NCI-H1092 treated with DMSO at 0.1 percent for 48 hours (cell line): Measurements from ENCODE around the gene SSTR3.
"Not testable (repeated sequence)": the region's sequence is repeated elsewhere in the genome, so short reads cannot be mapped to it uniquely, and the experiment has no call there.

ENCODE experiments used
- DNase-seq: peaks from one replicate; lab custom pipeline; 2025; lab: John Stamatoyannopoulos, UW

The SSTR3 gene

DNA sequence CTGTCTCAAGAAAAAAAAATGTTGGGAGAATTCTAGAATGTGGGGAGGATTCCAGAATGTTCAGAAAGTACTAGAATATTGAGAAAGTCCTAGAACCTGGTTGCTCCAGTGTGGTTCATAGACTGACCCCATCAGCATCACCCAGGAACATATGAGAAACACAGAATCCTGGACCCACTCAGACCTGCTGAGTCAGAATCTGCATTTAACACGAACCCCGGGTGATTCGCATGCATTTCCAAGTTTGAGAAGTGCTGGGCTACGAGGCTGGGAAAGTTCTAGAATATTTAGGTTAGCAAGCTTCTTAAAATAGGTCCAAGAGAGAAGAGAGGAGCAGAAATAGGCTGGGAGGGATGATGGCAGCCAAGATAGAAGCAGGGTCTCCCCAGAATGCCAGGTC lies 30.6 kb downstream of the SSTR3 start:
- no peak for DNase-seq

DNA sequence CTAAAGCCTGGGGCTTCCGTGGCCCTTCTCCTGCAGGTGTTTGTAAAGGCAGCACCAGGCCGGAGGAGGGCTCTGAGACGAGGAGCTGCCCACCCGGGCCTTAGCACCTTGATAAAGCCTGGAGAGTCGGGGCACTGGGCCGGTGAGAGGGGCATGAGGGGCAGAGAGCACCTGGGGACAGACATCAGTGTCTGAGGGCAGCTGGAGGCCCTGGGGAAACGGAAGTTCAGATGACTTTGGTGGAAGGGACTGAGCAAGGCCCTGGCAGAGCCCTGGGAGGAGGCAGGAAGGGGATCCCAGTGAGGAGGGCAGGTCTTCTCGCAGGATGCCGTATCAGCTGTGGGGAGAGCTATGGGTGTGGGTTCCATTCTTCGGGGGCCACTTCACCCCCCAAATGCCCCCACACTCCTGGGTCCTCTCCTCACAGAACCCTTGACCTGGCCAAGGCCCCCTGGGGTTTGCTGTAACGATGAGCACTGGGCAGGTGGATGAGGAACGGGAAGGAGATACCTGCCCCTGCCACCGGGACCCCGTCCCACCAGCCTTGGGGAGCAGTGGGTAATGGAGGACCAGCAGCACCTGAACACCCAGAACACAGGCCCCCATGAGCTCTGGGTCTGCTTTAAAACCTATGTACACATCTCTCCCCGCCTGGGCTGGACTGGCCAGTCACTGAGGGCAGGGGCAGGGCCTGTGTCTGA lies 31.6 kb downstream of the SSTR3 start:
- no peak for DNase-seq

DNA sequence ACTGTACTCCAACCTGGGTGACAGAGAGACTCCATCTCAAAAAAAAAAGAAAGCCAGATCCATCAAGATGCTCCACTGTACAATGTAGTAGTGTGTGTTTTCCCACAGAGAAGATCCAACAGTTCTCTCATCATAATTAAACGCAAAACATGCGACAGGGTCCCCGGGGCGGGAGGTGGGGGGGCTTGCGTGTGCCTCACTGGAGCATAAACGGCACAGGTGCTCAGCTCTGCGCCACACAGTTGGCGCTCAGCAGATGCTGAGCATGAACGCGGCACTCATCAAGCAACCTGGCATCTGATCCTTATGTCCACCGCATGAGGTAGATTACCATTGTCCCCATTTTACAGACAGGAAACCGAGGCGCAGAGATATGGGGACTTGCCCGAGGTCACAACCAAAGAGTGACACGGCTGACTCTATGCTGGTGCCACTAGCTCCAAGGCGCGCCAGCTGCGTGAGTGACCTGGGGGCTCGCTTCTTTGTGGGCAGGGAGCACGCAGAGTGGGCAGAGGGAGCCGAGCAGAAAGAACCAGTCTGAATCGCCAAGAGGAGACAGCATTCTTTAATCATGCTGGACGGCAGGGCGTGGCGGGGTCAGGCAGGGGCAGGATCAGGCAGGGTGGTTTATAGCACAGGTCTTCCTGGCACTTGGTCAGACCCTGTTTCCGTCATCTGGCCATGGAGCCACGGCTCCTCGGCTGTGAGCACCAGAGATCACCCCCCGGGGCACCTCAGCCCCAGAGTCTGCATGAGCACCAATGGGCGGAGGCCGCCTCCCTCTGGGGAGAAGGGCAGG lies 32.5 kb downstream of the SSTR3 start:
- no peak for DNase-seq

DNA sequence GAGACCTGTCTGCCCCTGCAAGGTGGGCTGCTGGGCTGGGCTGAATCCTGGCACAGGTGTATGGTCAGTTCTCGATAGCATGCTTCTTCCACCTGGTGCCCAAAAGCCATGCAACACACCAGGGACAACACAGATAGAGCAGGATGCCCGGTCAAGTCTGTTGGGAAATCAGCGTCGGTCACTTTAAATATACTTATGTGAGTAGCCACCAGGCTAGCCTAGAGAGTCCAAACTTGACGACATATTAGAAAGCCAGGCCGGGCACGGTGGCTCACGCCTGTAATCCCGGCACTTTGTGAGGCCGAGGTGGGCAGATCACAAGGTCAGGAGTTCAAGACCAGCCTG lies 33.2 kb downstream of the SSTR3 start:
- no peak for DNase-seq

DNA sequence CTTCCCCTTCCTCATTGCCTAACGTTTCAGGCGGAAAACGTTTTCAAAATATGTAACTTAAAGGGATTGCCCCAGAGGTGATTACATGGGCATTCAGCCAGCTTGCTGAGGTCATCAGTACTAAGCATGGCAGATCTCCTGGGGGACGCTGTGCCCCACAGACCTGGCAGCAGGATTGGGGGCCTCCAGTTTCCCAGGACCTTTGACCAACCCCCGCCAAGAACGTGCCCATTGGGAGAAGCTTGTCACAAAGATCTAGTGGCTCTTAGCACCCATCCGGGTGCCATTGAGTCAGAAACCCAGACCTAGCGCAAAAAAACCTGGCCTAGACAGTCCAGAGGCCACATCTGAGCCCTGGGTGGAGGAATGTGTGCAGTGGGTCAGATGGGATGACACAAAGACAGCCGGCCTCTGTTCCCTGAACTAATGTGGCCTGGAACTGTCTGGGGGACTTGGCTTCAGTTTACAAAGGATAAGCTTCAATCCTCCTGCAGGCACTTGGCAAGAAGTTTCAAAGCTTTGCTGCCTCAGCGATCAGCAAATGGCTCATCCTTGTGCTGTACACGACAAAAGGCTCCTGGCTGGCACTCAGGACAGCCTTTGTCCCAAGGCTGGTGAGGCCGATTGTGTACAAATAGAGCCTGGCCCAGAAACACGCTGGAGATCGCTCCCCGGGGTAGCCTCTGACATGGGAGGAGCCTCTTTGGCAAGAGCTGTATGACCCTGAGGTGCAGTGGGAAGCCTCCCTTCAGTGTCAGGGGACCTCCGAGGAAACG lies 33.7 kb downstream of the SSTR3 start:
- no peak for DNase-seq

DNA sequence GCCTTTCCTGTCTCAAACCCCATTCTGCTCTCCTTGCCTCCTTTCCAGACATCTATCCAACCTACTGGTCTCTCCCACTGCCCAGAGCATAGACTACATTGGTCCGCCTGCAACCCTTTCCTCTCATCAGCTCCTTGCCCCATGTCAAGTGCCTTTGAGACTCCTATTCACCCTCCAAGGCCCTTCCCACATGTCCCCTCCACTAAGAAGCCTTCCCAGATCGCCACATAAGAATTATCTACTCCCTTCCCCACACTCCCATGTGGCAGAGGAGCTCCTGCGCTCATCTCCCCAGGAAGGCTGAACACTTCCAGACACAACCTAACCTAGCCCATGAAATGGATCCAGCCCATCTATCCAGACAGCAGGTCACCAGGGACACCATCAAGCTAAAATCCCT lies 34.5 kb downstream of the SSTR3 start:
- DNase-seq = no peak

DNA sequence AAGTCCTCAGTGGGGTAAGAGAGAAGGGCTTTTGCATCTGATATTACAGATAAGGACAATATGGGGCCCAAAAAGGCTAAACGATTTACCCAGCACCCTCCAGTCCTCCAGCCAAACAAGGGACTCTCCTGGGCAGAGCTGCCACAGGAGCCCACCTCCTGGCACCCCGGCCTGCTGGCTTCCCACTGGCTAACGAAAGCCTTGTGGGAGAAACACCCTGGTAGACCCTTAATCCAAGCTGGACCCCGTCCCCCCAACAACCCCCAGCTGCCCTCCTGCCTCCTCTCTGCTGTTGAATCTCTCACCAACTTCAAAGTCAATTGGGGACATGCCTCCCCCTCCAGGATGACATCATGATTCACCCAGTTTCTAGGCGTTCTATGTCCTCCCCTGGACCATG lies 35.1 kb downstream of the SSTR3 start:
- DNase-seq = no peak

DNA sequence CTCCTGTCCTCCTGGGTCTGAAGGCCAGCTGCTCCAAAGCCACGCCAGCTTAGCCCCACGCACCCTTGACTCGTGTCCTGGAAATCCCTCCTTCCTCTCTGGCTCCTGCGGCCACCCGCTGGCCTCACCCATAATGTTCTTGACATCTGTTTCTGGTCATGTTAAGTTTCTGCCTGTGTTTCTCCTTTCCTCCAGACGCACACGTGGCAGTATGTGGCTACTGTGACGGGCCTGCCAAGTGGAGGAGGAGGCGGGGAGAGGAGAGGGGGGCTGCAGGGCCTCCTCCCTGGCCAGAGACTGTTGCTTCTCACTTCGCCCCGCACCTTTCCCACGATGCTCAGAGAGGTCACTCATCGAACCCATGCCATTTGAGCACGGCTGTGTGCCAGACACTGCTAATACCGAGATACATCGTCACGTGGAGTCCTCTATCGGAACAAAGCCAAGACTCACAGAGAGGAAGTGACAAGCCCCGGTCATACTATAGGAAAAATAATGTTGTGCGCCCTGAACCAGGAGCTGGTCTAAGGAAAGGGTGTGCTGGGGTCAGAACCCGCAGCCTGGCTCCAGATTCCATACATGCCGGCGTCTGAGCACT lies 35.7 kb downstream of the SSTR3 start:
- DNase-seq = no peak

DNA sequence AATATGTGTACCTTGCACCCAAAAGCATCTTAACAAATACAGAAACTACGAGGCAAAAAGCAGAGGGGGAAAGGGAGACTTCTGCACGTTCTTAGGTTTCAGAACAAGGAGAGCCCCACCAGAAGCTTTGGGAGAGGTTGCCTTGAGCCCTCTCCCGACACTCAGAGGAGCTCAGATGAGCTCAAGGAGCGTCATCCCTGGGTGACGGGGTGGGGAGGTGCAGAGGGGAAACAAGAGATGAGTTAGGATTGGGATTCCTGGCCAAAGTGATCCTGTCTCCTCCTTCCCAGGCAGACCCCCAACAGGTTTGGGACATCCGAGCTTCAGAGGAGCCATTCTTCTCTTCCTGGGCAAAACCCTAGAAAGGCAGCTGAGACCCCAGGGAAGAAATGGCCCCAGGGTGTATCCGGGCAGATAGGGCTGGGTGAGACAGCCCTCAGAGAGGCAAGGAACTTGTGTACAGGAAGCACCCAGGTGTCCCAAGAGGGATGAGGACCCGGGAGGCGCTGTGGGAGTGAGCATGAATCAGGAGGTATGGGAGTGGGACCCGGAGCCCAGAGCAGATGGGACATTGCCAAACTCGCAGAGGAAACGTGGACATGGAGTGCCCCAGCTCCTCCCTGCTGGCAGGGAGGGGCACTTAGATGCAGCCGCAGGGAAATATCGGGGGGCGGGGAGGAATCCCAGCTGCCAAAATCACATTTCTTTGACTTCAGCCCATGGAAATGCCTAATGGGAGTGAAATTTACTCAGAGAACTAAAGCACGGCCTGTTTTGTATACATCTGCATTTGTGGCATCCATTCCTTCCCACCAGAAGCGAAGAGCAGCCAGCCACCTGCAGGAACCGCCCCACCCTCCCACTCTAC lies 36.6 kb downstream of the SSTR3 start:
- no peak for DNase-seq

DNA sequence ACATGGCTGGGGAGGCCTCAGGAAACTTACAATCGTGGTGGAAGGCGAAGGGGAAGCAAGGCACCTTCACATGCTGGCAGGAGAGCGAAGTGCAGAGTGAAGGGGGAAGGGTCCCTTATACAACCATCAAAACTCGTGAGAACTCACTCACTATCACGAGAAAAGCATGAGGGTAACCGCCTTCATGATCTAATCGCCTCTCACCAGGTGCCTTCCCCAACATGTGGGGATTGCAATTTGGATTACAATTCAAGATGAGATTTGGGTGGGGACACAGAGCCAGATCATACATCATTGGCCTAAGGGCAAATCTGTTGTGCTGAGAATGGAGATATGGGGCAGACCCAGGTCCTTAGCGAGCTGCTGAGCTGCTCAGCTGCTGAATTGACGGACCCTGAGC lies 37.3 kb downstream of the SSTR3 start:
- DNase-seq = no peak

DNA sequence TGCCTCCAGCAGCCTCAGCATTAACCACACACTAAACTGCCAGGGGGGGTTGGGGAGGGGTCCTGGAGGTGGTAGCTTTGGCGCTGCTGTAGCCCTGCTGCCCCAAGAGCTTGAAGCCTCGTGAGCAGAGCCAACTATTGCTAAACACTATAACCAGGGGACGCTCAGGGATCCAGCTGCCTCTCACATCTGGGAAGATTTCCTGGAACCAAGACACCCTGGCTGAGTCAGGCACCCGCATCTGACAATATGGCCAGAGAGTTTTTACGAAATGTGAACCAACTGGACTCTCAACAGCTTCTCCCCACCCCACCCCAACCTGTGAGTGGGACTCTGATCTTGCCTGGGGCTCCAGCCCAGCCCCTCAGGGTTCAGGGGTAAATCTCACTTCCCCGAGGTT lies 38.6 kb downstream of the SSTR3 start:
- DNase-seq = no peak

DNA sequence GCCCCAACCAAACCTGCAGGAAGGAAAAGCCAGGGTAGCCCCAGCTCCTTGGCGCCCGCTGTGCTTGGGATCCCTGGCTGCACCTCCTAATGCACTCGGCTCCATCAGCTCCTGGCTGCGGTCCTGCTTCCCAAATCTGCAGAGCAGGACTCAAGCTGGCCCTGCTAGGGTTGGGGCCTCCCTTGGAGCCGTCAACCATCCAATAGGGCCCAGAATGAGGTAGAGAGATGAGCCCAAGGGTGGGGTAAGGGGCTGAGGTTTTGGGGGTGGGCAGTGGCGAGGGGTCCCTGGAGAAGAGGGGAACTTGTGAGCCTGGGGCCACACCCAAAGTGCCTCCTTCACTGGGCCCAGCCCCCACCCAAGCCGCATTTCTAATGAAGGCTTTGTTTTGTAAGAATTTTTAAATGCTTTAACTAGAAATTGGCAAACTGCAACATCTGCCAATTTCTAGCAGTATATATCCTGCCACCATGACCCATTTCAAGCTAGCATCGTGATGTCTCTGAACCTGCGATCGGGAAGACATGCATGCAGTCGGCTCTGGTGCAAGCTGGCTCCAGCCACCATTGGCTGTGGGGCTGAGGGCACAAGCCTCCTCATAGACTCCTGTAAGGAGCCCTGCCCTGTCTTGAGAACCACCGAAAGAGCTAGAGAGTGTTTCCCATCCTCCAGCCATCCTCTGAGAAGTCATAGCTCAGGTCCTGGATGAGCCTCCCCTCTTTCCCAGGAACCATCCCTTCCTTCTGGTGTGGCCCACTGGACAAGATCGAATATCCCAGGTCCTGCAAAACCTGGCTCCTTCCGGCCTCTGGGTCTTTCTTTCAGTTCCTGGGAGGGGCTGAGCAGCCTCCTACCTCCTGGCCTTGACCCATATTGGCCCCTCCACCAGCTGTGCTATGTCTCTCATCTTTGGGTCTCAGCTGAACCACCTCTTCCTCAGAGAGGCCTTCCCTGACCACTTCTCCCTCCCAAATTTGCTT lies 39.7 kb downstream of the SSTR3 start:
- DNase-seq = no peak

DNA sequence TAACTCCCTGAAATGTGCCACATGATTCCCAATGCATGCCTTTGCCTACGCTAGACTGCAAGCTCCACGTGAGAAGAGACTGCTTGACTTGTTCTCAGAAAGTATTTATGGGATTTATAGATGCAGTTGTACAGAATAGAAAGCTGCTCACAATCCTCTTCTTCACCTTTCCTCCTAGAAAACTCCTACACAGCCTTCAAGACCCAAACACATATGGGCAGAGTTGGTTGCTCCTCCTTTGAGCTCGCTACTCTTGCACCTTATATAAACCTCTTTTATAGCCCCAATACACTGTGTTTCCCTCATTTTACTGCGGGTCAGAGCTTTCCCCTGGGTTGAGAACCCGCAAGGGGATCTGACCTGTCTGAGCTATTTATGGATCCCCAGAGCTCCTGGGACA lies 40.6 kb downstream of the SSTR3 start:
- DNase-seq = no peak

DNA sequence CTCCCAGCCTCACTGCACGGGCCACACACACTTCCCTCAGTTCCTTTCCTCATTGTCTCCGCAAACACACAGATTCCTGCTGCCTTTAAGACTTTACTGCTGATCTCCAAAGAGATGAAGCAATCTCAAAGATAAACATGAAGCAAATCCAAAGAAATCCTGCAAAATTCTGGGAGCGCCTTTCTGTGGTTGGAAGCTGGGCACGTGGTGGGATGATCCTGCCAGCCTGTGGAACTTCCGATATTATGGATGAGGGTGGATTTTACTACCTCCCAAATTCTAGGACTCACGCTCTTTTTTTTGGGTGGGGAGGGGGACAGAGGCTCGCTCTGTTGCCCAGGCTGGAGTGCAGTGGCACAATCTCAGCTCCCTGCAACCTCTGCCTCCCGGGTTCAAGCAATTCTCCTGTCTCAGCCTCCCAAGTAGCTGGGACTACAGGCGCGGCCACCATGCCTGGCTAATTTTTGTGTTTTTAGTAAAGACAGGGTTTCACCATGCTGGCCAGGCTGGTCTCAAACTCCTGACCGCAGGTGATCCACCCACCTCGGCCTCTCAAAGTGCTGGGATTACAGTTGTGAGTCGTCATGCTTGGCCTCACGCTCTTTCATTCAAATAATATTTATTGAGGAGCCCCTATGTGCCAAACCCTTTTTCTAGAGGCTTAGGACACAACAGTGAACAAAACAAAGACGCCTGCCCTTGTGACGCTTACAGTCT lies 41.4 kb downstream of the SSTR3 start:
- DNase-seq = not testable (repeated sequence)

DNA sequence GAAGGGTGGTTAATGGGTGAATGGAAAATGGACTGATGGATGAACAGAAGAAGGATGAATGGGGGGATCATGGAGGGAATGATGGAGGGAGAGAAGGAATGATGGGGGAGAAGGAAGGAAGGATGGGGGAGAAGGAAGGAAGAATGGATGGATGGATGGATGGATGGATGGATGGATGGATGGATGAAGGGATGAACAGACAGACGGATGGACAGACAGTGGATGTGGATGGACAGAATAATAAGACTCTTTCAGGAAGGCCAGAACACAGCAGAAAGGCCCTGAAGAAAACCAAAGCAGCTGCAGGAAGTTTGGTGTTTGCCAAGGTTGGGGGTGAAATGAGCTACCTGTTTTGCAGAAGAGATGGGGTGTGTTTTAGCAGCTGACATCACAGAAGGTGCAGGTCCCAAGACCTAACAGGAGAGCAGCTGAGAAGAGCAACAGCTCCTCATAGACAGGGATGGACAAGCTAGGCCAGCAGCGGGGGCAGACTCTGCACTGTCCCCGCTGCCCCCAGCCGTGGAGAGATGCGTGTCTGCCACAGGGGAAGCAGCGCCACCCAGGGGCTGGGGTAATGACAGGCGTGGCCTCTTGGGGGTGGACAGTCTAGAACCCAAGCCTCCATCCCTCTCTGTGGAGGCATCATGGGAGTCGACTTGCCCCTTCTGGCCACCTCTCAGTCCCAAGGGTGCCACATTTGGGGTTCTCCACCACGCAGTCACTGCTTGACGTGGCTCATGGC lies 42.2 kb downstream of the SSTR3 start:
- no peak for DNase-seq

DNA sequence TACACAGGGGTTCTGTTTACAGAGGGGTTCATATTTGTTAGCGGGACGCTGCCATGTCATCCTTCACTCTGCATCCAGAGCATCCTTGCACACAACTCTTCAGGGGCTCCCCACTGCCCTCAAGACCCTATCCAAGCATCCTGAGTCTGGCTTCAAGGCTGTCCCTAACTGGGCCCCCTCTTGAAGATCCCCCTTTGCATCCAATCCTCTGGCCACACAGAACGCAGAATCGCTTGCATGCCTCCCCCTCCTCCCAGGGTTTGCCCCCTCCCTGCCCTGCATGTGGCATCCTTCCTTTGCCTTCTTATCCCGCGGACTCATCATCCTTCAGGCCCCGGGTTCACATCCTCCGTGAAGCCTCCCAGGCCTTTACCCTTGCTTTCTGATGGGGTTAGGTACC lies 42.9 kb downstream of the SSTR3 start:
- no peak for DNase-seq

DNA sequence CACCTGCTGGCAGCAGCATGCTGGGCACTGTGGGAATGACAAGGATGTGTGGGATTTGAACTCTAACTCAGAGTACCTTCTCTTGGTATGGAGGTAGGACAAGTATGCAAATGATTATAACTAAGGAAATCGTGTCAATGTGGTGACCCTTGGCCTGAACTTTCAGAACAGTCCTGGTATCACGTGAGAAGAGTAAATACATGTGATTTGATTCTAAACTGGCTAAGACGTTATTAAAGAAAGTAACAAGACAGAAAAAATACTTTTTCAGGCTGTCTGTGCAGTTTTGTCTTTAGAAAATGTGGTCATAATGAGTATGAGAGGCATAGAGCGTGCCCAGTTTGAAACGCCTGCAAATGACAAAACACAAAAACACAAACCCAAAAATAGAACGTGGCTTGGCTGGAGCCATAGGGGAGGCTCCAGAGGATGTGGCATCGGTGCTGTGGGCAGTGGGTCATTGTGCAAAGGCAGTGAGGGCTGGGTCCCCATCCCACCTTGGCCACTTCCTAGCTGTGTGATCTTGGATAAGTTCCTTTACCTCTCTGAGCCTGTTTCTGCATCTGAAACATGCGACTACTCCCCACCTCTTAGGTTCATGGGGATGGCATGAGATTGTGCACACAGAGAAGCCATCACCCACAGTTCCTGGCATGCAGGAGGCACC lies 44.2 kb downstream of the SSTR3 start:
- DNase-seq = no peak

DNA sequence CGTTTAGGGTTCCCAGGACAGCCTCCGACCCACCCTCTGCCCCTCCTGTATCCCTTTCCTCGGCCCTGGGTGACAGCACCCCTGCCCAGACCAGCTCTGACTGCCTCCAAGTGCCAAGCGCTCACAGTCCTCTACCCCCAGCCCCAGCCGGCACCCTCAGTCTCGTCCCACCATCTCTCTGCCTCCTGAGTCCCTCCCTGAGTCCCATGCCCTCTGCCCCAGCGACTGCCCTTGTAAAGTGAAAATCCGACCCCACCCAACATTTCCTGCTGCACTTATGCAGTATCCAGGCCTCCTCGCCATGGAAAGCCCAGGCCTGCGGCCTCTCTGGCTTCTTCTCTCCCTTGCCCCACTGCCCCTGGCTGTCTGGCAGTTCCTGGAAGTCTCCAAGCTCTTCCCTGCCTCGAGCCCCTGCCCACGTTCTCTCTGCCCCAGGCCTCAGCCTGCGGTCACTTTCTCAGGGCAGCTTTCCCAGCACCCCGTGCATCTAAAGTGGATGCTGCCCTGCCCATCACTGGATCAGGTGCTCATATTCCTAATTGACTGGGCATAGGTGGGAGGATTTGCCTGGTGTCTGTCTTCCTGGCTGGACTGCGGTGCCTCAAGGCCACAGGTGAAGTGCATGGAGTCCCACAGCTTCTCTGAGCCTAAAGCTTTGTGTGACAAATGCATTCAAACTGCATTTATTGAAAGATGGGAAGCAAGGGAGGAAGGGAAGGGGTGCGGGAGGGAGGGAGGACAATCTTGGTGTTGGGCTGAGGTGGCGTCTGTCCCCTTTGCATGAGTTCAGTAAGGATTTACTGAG lies 44.9 kb downstream of the SSTR3 start:
- DNase-seq = no peak
